Mucosa of stomach (tissue), 1 donor: ENCODE results near the gene DHX29.
A peak's percentile ranks its signal among the peaks of the same experiment; 100 is the strongest.

ENCODE experiments used
- H3K27me3 ChIP-seq: one replicate; pipeline ENCODE4 v1.7.0; 2013; ENCODE audit warnings: mild to moderate bottlenecking, low read length; ENCODE audit not compliant: control insufficient read depth, insufficient read depth
- H3K36me3 ChIP-seq: one replicate; pipeline ENCODE4 v1.7.0; 2013; ENCODE audit warnings: low read length; ENCODE audit not compliant: control insufficient read depth, insufficient read depth
- H3K4me1 ChIP-seq: one replicate; pipeline ENCODE4 v1.7.0; 2013; ENCODE audit warnings: mild to moderate bottlenecking, low read length; ENCODE audit not compliant: control insufficient read depth, insufficient read depth
- H3K4me3 ChIP-seq: one replicate; pipeline ENCODE4 v1.7.0; 2013; ENCODE audit warnings: low read length
- H3K9ac ChIP-seq: one replicate; pipeline ENCODE4 v1.7.0; 2013; ENCODE audit warnings: mild to moderate bottlenecking, low read length, moderate library complexity
- H3K9me3 ChIP-seq: one replicate; pipeline ENCODE4 v1.7.0; 2013; ENCODE audit warnings: mild to moderate bottlenecking, low read length, moderate library complexity; ENCODE audit not compliant: control insufficient read depth
- donor health status: Pancreatic carcinoma.

The DHX29 gene

DNA sequence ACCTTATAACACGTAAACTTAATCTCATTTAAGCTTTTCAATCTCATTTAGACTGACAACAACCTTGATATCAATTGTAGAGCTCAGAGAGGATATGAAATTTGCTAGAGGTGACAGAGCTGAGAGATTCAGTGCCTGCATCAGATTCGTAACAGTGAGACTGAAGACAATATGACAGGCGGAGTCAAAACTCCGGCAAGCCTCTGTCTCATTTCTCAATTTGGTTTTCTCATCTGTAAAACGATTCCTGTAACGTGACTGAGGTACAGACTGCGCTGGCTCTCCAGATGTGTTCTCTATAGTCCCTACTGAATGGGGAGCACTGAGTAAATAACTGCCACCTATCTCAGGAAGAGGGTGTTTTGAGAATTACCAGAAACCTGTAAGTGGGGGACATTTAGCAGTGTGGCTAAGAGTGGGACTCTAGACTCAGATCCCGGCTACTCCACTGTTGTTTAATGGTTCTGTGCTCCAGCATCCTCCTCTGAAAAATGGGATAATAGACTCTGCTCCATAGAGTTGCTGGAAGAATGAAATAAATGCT is 77.3 kb downstream of the DHX29 start:
- Histone ChIP-seq H3K27me3 (peaks cover 99% of the 10 kb centered on the region), H3K9ac (no peak overlapping the region), H3K36me3 (no peaks in the 10 kb centered on the region), H3K9me3 (no peaks in the 10 kb centered on the region), H3K4me1 (peaks cover 54% of the 10 kb centered on the region), H3K4me3 (no peak overlapping the region)

DNA sequence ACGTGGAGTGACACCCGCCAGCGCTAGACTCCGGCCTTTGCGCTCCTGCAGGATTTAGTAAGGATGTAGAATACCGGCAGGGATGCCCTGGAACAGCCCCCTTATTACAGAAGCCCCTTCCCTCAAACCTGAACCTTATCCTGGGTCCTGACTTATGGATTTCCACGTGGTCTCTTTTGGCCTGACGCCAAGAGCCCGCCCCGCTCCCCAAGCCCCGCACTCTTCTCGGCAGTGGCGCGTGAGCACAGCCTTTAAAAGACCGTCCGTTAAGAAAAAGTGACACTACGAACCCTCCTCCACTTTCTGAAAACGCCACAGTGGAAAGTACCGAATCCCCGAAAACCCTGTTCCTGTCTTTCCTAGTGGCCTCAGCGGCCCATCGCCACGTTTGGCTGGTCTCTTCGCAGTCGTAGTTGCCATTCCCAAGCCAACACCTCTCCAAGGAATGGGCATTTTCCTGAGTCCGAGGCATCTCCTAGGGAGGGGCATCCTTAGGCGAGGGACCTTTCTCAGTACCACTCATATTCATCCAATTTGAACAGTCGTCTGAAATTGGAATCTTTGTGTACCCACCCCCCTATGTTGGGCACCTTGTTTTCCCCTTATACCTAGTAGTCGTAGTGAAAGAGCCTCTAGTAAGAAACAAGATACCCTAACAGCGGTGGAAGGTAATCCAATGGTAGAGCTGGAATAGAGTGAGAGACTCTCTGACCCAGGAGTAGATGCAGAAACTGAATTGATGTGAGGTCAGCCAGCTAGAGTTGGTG is 79.6 kb downstream of the DHX29 start:
- H3K36me3 ChIP-seq = no peaks in the 10 kb centered on the region
- peaks cover 44% of the 10 kb centered on the region for H3K4me1 ChIP-seq
- no peak overlapping the region for H3K9ac ChIP-seq
- peaks cover 100% of the 10 kb centered on the region for H3K27me3 ChIP-seq
- H3K4me3 ChIP-seq = peak overlapping the region; percentile 4
- H3K9me3 ChIP-seq = no peaks in the 10 kb centered on the region

DNA sequence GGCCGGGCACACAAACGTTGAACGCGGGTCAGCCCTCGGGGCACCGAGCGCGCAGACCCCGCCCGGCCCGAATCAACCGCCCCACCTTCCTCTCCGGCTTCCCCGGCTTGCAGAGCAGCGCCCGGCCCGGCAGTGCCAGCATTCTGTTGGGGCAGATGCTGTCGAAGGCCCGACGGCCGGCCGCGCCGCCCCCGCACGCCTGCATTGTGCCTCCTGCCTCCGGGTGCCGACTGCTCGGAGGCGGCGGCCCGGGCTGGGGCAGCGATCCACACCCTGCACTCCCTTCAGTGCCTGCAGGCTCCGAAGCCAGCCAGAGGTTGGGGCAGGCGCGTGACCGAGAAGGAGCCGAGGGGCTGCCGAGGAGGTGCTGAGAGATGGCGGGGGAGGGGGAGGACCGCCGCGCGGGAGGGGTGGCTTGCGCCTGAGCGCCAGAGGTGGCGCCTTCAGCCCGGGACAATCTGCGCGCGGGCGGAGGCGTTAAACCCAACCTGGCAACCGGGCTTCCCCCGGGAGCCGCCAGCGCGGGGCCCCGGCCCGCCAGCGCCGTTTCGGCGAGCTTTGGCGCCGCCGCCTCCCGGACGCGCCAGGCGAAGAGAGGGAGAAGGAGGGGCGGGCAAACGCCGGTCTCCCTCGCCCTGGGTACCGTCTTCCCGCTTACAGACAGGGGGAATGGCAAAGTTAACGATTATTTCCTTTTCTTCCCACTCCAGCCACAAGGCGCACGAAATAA is 80.4 kb downstream of the DHX29 start, which contains the start of gene MCIDAS:
MCIDAS (minus strand) TSS at position 382 of the 730 bp plus-strand sequence; CDS start at position 205, 177 bp downstream.
- H3K4me3 ChIP-seq = peak within 1 kb of the TSS; percentile 4
- no peaks in the 10 kb centered on the region for H3K9me3 ChIP-seq
- H3K27me3 ChIP-seq = peaks cover 100% of the 10 kb centered on the region
- no peaks in the 10 kb centered on the region for H3K36me3 ChIP-seq
- no peak within 1 kb of the TSS for H3K9ac ChIP-seq
- peaks cover 37% of the 10 kb centered on the region for H3K4me1 ChIP-seq

DNA sequence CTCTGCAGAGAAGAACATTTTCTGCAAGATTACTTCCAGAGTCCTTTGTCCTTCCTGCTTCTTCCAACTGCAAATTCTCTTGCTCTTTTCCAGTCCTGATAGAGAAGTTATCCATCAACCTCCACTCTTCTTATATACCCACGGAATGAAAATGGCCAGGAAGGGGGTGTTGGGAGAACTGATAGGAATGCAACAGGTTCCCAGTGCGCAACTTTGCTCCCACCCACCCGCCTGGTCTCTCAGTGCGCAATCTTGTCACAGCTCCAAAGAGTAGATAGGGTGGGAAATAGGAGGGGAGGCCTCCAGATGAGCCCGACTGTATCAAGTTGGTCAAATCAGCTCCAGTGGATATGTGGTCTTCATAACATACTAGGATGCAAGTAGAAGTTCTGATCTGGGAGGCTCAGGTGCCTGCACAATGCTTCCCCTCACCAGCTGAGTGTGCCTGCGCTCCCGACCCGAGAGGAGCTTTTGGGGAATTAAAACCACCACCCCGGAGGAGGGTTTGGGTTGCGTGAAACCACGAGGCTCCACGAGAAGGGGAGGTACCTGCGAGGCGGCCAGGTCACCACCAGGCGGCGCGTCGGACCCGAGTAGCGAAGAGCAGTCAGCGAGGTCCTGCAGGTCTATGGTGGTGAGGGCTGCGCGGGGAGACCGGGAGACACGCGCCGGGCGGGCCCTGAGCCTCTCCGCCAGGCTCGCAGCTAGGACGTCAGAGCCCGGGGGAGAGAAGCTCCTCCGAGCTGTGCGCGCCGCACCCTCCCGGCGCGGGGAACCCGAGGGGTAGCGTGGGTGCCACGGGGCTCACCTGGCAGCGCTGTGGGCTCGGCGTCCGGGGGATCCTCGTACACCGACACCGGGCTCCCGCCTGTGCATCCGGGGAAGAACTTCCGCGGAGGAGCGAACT is 81.2 kb downstream of the DHX29 start:
- Histone ChIP-seq H3K36me3 (no peaks in the 10 kb centered on the region), H3K27me3 (peaks cover 99% of the 10 kb centered on the region), H3K9me3 (no peaks in the 10 kb centered on the region), H3K9ac (no peak overlapping the region), H3K4me1 (peaks cover 28% of the 10 kb centered on the region), H3K4me3 (no peak overlapping the region)

DNA sequence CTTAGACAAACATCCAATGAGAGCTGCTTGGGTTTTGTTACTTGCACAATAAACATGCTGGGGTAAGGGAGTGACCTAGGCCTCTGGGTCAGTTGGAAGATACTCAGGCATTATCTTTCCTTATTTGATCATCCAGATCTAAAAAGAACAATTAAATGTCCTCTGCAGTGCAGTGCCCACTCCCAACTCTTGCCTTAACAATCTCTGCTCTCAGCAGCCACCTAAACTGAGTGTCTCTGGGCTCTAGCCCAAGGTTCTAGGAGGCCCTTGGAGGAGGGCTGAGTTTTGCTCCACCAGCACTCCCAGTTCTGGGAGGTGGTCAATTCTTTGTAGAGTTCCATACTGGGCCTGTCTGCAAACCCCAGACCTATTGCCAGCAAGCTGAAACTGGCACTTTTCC is 82.1 kb downstream of the DHX29 start:
- Histone ChIP-seq H3K4me1 (peaks cover 31% of the 10 kb centered on the region), H3K4me3 (no peak overlapping the region), H3K27me3 (peaks cover 99% of the 10 kb centered on the region), H3K9ac (no peak overlapping the region), H3K9me3 (no peaks in the 10 kb centered on the region), H3K36me3 (no peaks in the 10 kb centered on the region)

DNA sequence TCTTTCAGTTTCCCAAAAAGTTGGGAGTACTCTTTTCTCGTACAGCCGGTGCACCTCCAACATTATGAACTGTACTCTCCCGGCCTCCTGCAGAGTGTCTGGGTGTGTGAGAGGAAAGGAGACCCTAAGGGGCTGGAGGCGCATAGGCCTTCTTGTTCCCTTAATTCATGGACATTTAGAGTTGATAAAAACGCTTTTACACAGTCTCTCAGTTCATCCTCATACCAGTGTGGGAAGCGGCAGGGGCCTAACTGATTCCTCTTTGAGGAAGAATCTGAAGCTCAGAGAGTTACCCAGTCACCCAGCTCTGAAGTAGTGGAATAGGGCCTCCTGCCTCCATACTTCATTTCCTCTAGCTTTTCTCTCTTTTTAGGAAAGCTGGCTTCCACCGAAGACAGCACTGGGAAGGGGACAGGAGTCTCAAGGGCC is 83.7 kb downstream of the DHX29 start:
- Histone ChIP-seq H3K9ac (no peak overlapping the region), H3K9me3 (no peaks in the 10 kb centered on the region), H3K36me3 (no peaks in the 10 kb centered on the region), H3K4me1 (peaks cover 41% of the 10 kb centered on the region), H3K4me3 (no peak overlapping the region), H3K27me3 (peaks cover 90% of the 10 kb centered on the region)

DNA sequence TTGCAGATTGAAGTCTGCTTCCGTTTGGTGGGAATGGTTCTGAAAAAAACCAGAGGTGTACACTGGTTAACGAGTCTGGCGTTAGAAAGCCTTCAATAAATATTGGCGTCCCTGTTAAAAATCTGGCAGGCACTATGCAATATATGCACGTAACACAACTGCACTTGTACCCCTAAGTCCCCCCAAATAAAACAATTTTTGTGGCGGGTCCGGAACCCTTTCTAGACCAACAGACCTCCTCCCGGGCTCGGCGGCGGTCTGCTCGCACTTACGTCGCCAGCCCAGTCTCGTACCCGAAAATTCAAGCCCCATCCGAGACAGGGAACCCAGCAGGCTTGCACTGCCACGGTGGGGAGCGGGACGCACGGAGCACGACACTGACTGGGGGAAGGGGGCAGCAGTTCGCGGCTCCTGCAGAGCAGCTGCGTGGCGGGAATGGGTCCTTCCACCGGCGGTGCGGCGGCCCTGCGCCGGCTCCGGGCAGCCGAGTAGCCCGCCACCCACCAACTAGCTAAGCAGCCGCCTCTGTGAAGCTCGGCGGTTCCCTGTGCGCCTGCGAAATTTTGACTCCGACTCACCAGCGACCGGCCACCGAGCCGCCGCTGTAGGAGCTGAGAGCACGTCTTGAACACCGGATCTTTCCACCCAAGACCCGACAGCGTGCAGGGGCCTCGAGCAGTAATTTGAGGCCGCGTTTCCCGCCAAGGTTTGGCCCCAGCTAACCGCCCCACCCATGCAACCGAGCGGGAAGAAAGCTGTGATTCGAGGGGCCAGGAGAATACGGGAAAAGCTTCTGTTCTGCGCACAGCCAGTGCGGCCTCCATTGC is 84.3 kb downstream of the DHX29 start:
- Histone ChIP-seq H3K27me3 (peaks cover 83% of the 10 kb centered on the region), H3K36me3 (no peaks in the 10 kb centered on the region), H3K9me3 (no peaks in the 10 kb centered on the region), H3K4me3 (no peak overlapping the region), H3K4me1 (peaks cover 41% of the 10 kb centered on the region), H3K9ac (no peak overlapping the region)

DNA sequence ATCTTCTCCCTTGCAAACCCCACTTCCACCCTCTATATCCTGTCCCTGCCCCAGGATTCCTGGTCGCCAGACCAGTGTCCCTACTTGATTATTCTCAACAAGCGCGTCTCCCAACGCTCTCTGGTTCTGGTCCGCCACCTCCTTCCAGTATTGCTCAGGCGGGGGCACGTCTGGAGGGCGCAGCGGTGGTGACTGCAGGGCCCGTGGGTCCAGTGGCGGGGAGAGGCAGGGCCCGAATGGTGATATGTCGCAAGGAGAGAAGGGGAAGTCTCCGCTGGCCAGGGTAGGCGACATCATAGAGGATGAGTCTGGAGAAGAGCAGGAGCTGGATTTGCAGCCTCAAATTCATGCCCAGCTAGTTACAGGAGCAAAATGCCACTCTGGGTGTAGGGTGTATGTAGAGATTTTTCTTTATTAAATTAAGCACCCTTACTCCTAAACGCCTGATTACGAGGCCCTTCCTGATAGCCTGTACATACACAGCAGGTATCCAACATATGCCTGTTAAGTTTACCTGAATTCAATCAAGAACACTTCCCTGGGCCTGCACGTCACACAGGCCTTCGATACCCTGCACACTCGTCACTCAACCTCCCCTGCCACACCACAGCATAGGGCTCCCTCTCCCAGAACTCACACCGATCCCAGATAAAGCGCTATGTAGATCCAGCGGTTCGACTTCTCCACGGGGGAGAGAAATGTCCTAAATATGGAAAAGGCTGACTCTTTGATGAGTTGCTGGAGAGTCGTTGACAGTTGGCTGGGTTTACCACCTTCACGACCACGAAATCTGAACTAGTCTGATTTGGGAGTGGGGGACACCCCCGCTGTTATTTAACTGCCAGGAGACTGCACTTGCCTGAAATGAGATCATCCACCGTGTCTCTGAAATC is 85.2 kb downstream of the DHX29 start:
- peaks cover 75% of the 10 kb centered on the region for H3K27me3 ChIP-seq
- H3K36me3 ChIP-seq = no peaks in the 10 kb centered on the region
- no peaks in the 10 kb centered on the region for H3K9me3 ChIP-seq
- peaks cover 34% of the 10 kb centered on the region for H3K4me1 ChIP-seq
- no peak overlapping the region for H3K4me3 ChIP-seq
- H3K9ac ChIP-seq = no peak overlapping the region

DNA sequence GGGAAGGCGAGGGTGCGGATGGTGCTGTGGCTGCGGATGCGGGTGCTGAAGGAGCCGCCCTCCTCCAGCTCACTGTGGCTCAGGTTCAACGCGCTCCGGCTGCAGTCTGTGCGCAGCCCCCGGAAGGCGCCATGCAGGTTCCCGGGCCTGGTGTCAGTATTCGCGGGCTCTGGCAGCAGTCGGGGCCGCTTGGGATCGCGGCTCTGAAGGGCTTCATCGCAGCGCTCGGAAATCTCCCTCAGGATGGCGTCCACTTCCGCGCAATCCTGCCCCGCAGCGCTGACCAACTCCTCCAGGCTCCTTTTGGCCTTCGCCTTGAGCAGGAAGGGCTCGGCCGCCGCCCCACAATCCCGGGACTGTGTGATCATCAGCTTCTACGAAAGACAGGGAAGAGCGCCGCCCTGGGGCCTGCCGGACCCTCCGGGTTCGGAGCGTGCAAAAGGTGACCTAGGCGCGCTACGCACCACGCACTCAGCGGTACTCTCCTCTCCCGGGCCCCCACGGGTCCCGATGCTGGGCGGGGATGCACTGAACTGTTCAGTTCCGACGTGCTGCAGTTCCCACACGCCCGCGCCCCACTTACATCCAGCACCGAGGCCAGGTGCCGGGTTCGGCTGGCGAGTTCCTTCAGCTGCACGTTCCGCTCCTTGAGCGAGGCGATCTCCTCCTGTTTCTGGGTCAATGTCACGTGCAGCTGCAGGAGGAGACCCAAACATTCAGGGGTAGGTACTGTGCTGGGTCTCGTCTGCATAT is 86.9 kb downstream of the DHX29 start:
- peak overlapping the region; percentile 46 for H3K4me3 ChIP-seq
- H3K9ac ChIP-seq = peak overlapping the region; percentile 25

DNA sequence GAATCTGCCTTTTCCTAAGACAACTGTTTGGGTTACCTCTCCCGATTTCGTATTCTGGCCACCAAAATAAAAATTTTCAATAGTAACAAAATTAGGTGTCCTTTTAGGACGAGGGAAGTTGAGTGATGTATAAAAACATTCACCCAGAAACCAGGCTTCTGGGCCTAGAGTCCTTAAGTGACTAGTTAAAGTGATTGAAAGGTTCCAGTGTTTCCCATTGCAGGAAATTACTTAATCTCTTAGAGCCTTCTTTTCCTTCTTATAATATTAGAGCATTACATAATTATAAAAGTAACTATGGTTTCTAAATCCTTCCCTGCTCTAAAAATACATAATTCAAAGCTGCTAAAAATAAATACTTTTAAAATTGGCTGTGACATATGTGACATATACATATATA is 87.7 kb downstream of the DHX29 start:
- Histone ChIP-seq H3K4me1 (peaks cover 18% of the 10 kb centered on the region), H3K36me3 (no peaks in the 10 kb centered on the region), H3K27me3 (peaks cover 49% of the 10 kb centered on the region), H3K9ac (no peak overlapping the region), H3K9me3 (no peaks in the 10 kb centered on the region), H3K4me3 (peak overlapping the region; percentile 46)

More for the DNA sequence above, 86.9 kb downstream of the DHX29 start:
- peaks cover 18% of the 10 kb centered on the region for H3K4me1 ChIP-seq
- no peaks in the 10 kb centered on the region for H3K9me3 ChIP-seq
- peaks cover 58% of the 10 kb centered on the region for H3K27me3 ChIP-seq
- H3K36me3 ChIP-seq = no peaks in the 10 kb centered on the region
